ENCODE data around the gene NKX2-2.

NKX2-2 gene

DNA sequence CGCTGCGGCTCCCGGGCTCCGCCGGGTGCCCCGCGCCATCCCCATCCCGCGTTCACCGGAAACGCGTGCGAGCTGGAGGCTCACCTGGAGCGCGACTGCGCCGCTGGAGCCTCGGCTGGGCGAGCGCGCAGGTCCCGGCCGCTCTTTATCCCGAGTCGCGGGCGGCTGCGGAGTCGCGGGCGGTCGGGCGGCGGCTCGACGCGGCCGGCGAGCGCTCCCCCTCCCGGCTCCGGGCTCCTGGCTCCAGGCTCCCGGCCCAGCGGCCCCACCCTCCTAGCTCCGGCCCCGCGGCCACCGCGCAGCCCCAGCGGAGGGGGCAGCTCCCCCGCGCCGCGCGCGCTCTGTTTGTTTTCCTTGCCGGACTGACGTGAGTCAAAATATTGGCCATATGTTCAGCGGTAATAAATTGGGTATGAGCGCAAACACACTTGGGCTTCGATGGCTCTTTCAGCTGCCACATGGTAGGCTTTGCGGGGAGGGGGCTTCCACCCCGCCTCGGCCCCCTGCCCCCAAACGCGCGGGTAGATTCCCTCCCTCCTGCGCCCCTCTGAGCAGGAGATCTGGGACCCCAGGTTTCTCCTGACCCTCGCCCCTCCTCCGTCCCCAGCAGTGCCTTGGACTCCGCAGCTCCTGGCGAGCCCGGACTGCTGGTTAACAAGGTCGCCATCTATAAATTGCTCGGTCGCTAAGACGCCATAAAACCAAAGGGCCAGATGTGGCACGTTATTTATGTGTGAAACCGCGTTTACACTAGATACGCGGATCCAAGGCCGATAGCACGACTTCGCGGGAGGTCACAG, 8.8 kb upstream of the NKX2-2 start (continued):
- TF ChIP-seq ZFHX2 (tag by site-specific recombination; conservative IDR thresholded peaks at IDR 0.05) (peak; percentile 22; the same call in 1 of the 2 replicates), ZBTB21 (tag by site-specific recombination; IDR thresholded peaks at IDR 0.05) (no peak), ZNF658 (tag by site-specific recombination; IDR thresholded peaks at IDR 0.05) (no peak), SP7 (tag by site-specific recombination; IDR thresholded peaks at IDR 0.05) (0 out of 2 replicates have a peak, but pooled peaks have one; percentile 25), ZNF629 (tag by site-specific recombination; IDR thresholded peaks at IDR 0.05) (peak; percentile 54), ZNF571 (tag by site-specific recombination; IDR thresholded peaks at IDR 0.05) (no peak), ZNF112 (tag by site-specific recombination; IDR thresholded peaks at IDR 0.05) (no peak), WT1 (tag by site-specific recombination; IDR thresholded peaks at IDR 0.05) (peak; percentile 24; the same call in 1 of the 2 replicates), FEZF1 (tag by site-specific recombination; IDR thresholded peaks at IDR 0.05) (peak; percentile 80), ZNF777 (tag by site-specific recombination; IDR thresholded peaks at IDR 0.05; ENCODE audit: borderline replicate concordance) (no peak), SP3 (tag by site-specific recombination; IDR thresholded peaks at IDR 0.05) (peak; percentile 18; the same call in 1 of the 2 replicates), ZNF626 (tag by site-specific recombination; IDR thresholded peaks at IDR 0.05) (no peak), RBAK (tag by site-specific recombination; IDR thresholded peaks at IDR 0.05) (no peak), ZNF510 (tag by site-specific recombination; IDR thresholded peaks at IDR 0.05; ENCODE audit: insufficient replicate concordance) (no peak), ZBTB20 (tag by site-specific recombination; IDR thresholded peaks at IDR 0.05) (no peak), ZNF660 (tag by site-specific recombination; IDR thresholded peaks at IDR 0.05) (no peak), HOXC10 (CRISPR knock-in tag; IDR thresholded peaks at IDR 0.05) (no peak), ZNF335 (tag by site-specific recombination; conservative IDR thresholded peaks at IDR 0.05) (peak; percentile 83)
- TF ChIP-seq, protein P1, sequence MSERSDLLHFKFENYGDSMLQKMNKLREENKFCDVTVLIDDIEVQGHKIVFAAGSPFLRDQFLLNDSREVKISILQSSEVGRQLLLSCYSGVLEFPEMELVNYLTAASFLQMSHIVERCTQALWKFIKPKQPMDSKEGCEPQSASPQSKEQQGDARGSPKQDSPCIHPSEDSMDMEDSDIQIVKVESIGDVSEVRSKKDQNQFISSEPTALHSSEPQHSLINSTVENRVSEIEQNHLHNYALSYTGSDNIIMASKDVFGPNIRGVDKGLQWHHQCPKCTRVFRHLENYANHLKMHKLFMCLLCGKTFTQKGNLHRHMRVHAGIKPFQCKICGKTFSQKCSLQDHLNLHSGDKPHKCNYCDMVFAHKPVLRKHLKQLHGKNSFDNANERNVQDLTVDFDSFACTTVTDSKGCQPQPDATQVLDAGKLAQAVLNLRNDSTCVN (tag by site-specific recombination; optimal IDR thresholded peaks at IDR 0.05): peak; percentile 6
- TF ChIP-seq, protein P2, sequence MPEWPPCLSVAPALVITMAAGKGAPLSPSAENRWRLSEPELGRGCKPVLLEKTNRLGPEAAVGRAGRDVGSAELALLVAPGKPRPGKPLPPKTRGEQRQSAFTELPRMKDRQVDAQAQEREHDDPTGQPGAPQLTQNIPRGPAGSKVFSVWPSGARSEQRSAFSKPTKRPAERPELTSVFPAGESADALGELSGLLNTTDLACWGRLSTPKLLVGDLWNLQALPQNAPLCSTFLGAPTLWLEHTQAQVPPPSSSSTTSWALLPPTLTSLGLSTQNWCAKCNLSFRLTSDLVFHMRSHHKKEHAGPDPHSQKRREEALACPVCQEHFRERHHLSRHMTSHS (tag by site-specific recombination; IDR thresholded peaks at IDR 0.05): no peak
- TF ChIP-seq, protein P3, sequence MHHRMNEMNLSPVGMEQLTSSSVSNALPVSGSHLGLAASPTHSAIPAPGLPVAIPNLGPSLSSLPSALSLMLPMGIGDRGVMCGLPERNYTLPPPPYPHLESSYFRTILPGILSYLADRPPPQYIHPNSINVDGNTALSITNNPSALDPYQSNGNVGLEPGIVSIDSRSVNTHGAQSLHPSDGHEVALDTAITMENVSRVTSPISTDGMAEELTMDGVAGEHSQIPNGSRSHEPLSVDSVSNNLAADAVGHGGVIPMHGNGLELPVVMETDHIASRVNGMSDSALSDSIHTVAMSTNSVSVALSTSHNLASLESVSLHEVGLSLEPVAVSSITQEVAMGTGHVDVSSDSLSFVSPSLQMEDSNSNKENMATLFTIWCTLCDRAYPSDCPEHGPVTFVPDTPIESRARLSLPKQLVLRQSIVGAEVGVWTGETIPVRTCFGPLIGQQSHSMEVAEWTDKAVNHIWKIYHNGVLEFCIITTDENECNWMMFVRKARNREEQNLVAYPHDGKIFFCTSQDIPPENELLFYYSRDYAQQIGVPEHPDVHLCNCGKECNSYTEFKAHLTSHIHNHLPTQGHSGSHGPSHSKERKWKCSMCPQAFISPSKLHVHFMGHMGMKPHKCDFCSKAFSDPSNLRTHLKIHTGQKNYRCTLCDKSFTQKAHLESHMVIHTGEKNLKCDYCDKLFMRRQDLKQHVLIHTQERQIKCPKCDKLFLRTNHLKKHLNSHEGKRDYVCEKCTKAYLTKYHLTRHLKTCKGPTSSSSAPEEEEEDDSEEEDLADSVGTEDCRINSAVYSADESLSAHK (tag by site-specific recombination; IDR thresholded peaks at IDR 0.05): no peak
- TF ChIP-seq, protein P4, sequence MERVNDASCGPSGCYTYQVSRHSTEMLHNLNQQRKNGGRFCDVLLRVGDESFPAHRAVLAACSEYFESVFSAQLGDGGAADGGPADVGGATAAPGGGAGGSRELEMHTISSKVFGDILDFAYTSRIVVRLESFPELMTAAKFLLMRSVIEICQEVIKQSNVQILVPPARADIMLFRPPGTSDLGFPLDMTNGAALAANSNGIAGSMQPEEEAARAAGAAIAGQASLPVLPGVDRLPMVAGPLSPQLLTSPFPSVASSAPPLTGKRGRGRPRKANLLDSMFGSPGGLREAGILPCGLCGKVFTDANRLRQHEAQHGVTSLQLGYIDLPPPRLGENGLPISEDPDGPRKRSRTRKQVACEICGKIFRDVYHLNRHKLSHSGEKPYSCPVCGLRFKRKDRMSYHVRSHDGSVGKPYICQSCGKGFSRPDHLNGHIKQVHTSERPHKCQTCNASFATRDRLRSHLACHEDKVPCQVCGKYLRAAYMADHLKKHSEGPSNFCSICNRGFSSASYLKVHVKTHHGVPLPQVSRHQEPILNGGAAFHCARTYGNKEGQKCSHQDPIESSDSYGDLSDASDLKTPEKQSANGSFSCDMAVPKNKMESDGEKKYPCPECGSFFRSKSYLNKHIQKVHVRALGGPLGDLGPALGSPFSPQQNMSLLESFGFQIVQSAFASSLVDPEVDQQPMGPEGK (tag by site-specific recombination; IDR thresholded peaks at IDR 0.05): peak; percentile 64
- TF ChIP-seq, protein P5, sequence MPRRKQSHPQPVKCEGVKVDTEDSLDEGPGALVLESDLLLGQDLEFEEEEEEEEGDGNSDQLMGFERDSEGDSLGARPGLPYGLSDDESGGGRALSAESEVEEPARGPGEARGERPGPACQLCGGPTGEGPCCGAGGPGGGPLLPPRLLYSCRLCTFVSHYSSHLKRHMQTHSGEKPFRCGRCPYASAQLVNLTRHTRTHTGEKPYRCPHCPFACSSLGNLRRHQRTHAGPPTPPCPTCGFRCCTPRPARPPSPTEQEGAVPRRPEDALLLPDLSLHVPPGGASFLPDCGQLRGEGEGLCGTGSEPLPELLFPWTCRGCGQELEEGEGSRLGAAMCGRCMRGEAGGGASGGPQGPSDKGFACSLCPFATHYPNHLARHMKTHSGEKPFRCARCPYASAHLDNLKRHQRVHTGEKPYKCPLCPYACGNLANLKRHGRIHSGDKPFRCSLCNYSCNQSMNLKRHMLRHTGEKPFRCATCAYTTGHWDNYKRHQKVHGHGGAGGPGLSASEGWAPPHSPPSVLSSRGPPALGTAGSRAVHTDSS (tag by site-specific recombination; IDR thresholded peaks at IDR 0.05): no peak
- TF ChIP-seq, protein P6, sequence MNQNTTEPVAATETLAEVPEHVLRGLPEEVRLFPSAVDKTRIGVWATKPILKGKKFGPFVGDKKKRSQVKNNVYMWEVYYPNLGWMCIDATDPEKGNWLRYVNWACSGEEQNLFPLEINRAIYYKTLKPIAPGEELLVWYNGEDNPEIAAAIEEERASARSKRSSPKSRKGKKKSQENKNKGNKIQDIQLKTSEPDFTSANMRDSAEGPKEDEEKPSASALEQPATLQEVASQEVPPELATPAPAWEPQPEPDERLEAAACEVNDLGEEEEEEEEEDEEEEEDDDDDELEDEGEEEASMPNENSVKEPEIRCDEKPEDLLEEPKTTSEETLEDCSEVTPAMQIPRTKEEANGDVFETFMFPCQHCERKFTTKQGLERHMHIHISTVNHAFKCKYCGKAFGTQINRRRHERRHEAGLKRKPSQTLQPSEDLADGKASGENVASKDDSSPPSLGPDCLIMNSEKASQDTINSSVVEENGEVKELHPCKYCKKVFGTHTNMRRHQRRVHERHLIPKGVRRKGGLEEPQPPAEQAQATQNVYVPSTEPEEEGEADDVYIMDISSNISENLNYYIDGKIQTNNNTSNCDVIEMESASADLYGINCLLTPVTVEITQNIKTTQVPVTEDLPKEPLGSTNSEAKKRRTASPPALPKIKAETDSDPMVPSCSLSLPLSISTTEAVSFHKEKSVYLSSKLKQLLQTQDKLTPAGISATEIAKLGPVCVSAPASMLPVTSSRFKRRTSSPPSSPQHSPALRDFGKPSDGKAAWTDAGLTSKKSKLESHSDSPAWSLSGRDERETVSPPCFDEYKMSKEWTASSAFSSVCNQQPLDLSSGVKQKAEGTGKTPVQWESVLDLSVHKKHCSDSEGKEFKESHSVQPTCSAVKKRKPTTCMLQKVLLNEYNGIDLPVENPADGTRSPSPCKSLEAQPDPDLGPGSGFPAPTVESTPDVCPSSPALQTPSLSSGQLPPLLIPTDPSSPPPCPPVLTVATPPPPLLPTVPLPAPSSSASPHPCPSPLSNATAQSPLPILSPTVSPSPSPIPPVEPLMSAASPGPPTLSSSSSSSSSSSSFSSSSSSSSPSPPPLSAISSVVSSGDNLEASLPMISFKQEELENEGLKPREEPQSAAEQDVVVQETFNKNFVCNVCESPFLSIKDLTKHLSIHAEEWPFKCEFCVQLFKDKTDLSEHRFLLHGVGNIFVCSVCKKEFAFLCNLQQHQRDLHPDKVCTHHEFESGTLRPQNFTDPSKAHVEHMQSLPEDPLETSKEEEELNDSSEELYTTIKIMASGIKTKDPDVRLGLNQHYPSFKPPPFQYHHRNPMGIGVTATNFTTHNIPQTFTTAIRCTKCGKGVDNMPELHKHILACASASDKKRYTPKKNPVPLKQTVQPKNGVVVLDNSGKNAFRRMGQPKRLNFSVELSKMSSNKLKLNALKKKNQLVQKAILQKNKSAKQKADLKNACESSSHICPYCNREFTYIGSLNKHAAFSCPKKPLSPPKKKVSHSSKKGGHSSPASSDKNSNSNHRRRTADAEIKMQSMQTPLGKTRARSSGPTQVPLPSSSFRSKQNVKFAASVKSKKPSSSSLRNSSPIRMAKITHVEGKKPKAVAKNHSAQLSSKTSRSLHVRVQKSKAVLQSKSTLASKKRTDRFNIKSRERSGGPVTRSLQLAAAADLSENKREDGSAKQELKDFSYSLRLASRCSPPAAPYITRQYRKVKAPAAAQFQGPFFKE (tag by site-specific recombination; IDR thresholded peaks at IDR 0.05; ENCODE audit: borderline replicate concordance): no peak
